ENCODE data around the gene PIGN.

PIGN gene

DNA sequence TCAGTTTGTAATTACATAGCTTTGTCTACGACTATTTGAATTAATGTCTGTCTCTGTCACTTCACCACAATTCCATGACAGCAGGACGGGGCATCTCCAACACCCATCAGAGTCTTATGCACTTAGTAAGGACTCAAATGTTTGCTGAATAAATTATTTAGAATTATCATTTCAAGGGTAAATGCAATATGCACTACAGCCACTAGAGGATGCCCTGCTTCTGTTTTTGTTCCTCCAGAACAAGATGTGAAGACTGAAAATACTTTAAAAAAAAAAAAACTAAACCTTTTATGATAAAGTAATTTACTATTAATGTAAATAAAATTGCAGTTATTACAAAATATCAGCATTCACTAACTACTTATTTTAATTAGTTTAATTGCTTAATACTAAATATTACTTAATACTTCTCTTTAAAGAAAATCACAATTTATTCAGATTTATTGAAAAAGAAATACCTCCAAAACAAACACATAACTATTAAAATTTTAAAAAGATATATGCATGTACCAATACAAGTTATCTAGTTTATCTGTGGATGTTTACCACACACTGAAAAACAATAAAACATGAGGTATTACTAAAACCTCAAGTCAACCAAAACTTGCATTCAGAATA, 3.2 kb downstream of the PIGN start:
- Histone ChIP-seq H3K27ac (no peak overlapping the region), H3K27me3 (ENCODE audit: insufficient read depth, low read depth) (no peaks in the 10 kb centered on the region), H3K4me3 (IDR thresholded peaks at IDR 0.05; ENCODE audit: insufficient read depth, low read depth, low read length) (no peak overlapping the region), H2AFZ (ENCODE audit: low read depth) (no peak overlapping the region), H3K36me3 (ENCODE audit: insufficient read depth) (no peaks in the 10 kb centered on the region), H3K79me2 (ENCODE audit: insufficient read depth, low read depth) (peaks cover 63% of the 10 kb centered on the region), H4K20me1 (ENCODE audit: insufficient read depth) (peaks cover 11% of the 10 kb centered on the region), H3K4me2 (0 out of 2 replicates have a peak overlapping the region, but pooled peaks have one; percentile 4), H3K4me1 (ENCODE audit: low read depth, poor library complexity, severe bottlenecking) (peaks cover 28% of the 10 kb centered on the region), H3K9ac (no peak overlapping the region)
- TF ChIP-seq, protein P1, sequence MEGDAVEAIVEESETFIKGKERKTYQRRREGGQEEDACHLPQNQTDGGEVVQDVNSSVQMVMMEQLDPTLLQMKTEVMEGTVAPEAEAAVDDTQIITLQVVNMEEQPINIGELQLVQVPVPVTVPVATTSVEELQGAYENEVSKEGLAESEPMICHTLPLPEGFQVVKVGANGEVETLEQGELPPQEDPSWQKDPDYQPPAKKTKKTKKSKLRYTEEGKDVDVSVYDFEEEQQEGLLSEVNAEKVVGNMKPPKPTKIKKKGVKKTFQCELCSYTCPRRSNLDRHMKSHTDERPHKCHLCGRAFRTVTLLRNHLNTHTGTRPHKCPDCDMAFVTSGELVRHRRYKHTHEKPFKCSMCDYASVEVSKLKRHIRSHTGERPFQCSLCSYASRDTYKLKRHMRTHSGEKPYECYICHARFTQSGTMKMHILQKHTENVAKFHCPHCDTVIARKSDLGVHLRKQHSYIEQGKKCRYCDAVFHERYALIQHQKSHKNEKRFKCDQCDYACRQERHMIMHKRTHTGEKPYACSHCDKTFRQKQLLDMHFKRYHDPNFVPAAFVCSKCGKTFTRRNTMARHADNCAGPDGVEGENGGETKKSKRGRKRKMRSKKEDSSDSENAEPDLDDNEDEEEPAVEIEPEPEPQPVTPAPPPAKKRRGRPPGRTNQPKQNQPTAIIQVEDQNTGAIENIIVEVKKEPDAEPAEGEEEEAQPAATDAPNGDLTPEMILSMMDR (conservative IDR thresholded peaks at IDR 0.05; ENCODE audit: low read depth, low read length), result peak; percentile 98

DNA sequence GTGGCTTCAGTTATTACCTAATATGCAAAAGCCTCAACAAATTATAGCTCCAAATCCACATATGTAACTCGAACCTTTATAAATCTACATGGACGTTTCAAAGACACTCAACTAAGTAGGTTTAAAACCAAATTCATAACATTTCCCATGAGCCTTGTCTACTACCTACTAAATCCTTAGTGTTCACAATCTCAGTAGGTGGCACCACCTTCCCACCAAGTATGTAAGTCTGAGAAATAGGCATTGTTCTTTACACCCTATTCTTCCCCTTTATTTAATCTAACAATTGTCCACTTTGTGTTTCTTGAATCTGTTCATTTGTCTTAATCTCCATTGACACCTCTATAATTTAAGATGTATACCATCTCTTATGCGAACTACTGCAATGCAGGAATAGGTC, 4.6 kb downstream of the PIGN start:
- Histone ChIP-seq H3K27me3 (ENCODE audit: insufficient read depth, low read depth) (no peaks in the 10 kb centered on the region), H3K36me3 (ENCODE audit: insufficient read depth) (no peaks in the 10 kb centered on the region), H3K4me2 (no peak overlapping the region), H4K20me1 (ENCODE audit: insufficient read depth) (0 out of 2 replicates have a peak, but pooled peaks cover 6% of the 10 kb centered on the region), H3K79me2 (ENCODE audit: insufficient read depth, low read depth) (peaks cover 53% of the 10 kb centered on the region), H3K27ac (no peak overlapping the region), H3K4me3 (IDR thresholded peaks at IDR 0.05; ENCODE audit: insufficient read depth, low read depth, low read length) (no peak overlapping the region), H2AFZ (ENCODE audit: low read depth) (no peak overlapping the region), H3K4me1 (ENCODE audit: low read depth, poor library complexity, severe bottlenecking) (peaks cover 28% of the 10 kb centered on the region), H3K9ac (no peak overlapping the region)
- TF ChIP-seq, protein P1 (conservative IDR thresholded peaks at IDR 0.05; ENCODE audit: low read depth, low read length), result no peak

DNA sequence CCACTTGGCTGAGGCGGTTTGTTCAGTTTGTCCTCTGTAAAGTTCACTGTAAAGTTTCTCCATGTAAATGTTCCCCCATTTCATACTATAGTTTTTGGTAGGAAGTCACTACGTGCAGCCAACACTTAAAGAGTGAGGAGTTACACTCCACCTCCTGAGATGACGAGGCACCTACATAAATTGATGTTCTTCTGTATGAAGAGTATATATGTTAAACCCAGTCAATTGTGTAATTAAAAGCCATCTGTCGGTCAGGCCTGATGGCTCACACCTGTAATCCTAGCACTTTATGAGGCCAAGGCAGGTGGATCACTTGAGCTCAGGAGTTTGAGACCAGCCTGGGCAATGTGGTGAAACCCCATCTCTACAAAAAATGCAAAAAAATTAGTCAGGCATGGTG, 7.6 kb downstream of the PIGN start:
- no peak overlapping the region for H2AFZ ChIP-seq (ENCODE audit: low read depth)
- H3K4me3 ChIP-seq (IDR thresholded peaks at IDR 0.05; ENCODE audit: insufficient read depth, low read depth, low read length), result no peak overlapping the region
- no peaks in the 10 kb centered on the region for H3K36me3 ChIP-seq (ENCODE audit: insufficient read depth)
- no peaks in the 10 kb centered on the region for H3K27me3 ChIP-seq (ENCODE audit: insufficient read depth, low read depth)
- no peak overlapping the region for H3K27ac ChIP-seq
- H3K4me2 ChIP-seq, result no peak overlapping the region
- TF ChIP-seq, protein P1 (conservative IDR thresholded peaks at IDR 0.05; ENCODE audit: low read depth, low read length), result no peak
- no peak overlapping the region for H3K9ac ChIP-seq
- peaks cover 9% of the 10 kb centered on the region for H3K4me1 ChIP-seq (ENCODE audit: low read depth, poor library complexity, severe bottlenecking)
- H3K79me2 ChIP-seq (ENCODE audit: insufficient read depth, low read depth), result peaks cover 33% of the 10 kb centered on the region; the same call in 1 of the 2 replicates
- 0 out of 2 replicates have a peak, but pooled peaks cover 6% of the 10 kb centered on the region for H4K20me1 ChIP-seq (ENCODE audit: insufficient read depth)

DNA sequence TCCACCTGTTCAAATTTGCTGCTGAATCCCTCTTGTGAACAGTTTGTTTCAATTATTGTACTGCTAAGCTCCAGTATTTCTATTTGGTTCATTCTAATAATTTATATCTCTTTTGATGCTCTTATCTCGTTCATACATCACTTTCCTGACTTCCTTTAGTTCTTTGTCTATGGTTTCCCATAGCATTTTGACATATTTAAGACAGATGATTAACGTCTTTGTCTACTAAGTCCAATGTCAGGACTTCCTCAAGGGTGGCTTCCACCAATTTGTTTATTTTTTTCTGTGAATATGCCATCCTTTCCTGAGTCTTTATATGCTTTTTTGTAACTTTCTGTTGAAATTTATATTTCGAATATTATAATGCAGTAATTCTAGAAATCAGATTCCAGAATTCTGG, 9.6 kb downstream of the PIGN start:
- TF ChIP-seq, protein P1 (conservative IDR thresholded peaks at IDR 0.05; ENCODE audit: low read depth, low read length), result no peak
- Histone ChIP-seq H3K4me2 (no peak overlapping the region), H3K36me3 (ENCODE audit: insufficient read depth) (no peaks in the 10 kb centered on the region), H3K79me2 (ENCODE audit: insufficient read depth, low read depth) (peaks cover 22% of the 10 kb centered on the region; the same call in 1 of the 2 replicates), H4K20me1 (ENCODE audit: insufficient read depth) (no peaks in the 10 kb centered on the region), H3K27ac (no peak overlapping the region), H3K4me3 (IDR thresholded peaks at IDR 0.05; ENCODE audit: insufficient read depth, low read depth, low read length) (no peak overlapping the region), H2AFZ (ENCODE audit: low read depth) (no peak overlapping the region), H3K4me1 (ENCODE audit: low read depth, poor library complexity, severe bottlenecking) (no peaks in the 10 kb centered on the region), H3K9ac (no peak overlapping the region), H3K27me3 (ENCODE audit: insufficient read depth, low read depth) (no peaks in the 10 kb centered on the region)

All from KMS-11 (cell line).